OCI-LY3 (cell line): ENCODE data around the gene CALHM6.
"Not testable (repeated sequence)": the region's sequence is repeated elsewhere in the genome, so short reads cannot be mapped to it uniquely, and the experiment has no call there.

ENCODE experiments used
- H2AFZ ChIP-seq: fragments of 200-600, 300-600 bp; shearing (Covaris generic); 2 replicates; pipeline ENCODE4 v1.6.0; 2014; ENCODE audit warnings: antibody characterized with exemption, low read depth, low read length
- H3K27ac ChIP-seq: fragments of 200-600, 300-600 bp; sonication (generic); 2 replicates; pipeline ENCODE4 v1.5.1; 2014; ENCODE audit warnings: mild to moderate bottlenecking, low read length, moderate library complexity, mixed read lengths
- H3K27me3 ChIP-seq: fragments of 200-600, 300-600 bp; sonication (generic); 2 replicates; pipeline ENCODE4 v1.6.1; 2014; ENCODE audit warnings: low read depth, low read length, mixed read lengths
- H3K36me3 ChIP-seq: fragments of 200-600, 300-600 bp; sonication (generic); replicated peaks from 2 replicates; pipeline ENCODE3; 2014; ENCODE audit warnings: low read depth, low read length, mixed read lengths
- H3K4me1 ChIP-seq: fragments of 300-600, 200-600 bp; sonication (generic); 2 replicates; pipeline ENCODE4 v1.6.1; 2014; ENCODE audit warnings: low read length, mixed read lengths
- H3K4me2 ChIP-seq: fragments of 200-600, 300-600 bp; sonication (generic); 2 replicates; pipeline ENCODE4 v1.6.1; 2014; ENCODE audit warnings: low read length, mixed read lengths
- H3K4me3 ChIP-seq: fragments of 300-600, 200-600 bp; sonication (generic); 2 replicates; pipeline ENCODE4 v1.5.1; 2014; ENCODE audit warnings: antibody characterized with exemption, mild to moderate bottlenecking, low read length, moderate library complexity
- H3K79me2 ChIP-seq: fragments of 300-600, 200-600 bp; shearing (Covaris generic); 2 replicates; pipeline ENCODE4 v1.6.1; 2014; ENCODE audit warnings: mild to moderate bottlenecking, low read length, mixed read lengths
- H3K9ac ChIP-seq: fragments of 300-600, 200-600 bp; shearing (Covaris generic); 2 replicates; pipeline ENCODE4 v1.6.0; 2014; ENCODE audit warnings: mild to moderate bottlenecking, low read length, moderate library complexity
- H3K9me3 ChIP-seq: fragments of 200-600, 300-600 bp; shearing (Covaris generic); 2 replicates; pipeline ENCODE4 v1.6.1; 2014; ENCODE audit warnings: low read length, mixed read lengths; ENCODE audit not compliant: insufficient read depth
- H4K20me1 ChIP-seq: fragments of 200-600, 300-600 bp; sonication (generic); 2 replicates; pipeline ENCODE4 v1.6.1; 2016; ENCODE audit warnings: low read length, mixed read lengths; ENCODE audit not compliant: insufficient read depth
- EZH2phosphoT487 ChIP-seq: fragments of 200-600 bp; shearing (Covaris generic); IDR thresholded peaks from 2 replicates; pipeline ENCODE4 v1.6.1; 2018; ENCODE audit warnings: antibody characterized with exemption, mixed run types, low read depth
- TF ChIP-seq, protein P1 (sequence below): fragments of 200-600, 300-600 bp; sonication (generic); IDR thresholded peaks from 2 replicates; pipeline ENCODE4 v1.5.1; 2014; ENCODE audit warnings: antibody characterized with exemption, low read length, low read depth

Gene CALHM6

DNA sequence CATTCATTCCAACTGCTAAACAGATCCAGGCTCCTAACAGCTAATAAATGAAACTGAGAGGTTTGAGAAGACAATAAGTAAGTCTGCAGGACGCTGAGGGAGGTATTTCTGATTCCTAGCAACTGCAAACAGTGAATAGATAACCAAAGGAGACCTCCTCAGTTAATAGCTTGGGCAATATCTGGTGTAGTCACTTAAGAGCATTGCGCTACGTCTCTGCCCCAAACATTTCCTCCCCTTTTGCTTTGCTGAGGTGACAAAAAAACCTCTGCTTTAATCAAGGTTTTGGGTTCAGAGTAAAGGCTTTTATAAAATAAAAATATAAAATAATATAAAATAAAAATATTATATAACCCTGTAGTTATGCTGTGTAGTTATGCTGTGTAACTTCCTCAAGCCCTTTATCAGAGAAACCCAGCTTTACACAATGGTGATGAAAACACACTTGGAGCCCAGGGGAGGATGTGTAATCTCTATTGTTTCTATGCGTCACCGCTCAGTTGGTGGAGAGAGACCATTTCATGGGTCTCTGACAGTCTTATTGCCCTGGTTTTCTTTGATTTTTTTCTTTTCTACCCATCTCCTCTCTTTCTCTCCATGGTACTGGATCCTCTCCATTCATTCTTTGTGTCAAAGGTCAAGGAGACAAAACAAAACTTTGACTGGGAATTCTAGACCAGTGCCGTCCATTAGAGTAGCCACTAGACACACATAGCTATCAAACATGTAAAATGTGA, 31.3 kb downstream of the CALHM6 start:
- Histone ChIP-seq H3K27me3 (no peaks in the 10 kb centered on the region), H3K9ac (no peak overlapping the region), H3K4me1 (no peaks in the 10 kb centered on the region), H3K4me2 (no peak overlapping the region), H3K27ac (no peak overlapping the region), H4K20me1 (no peaks in the 10 kb centered on the region), H3K36me3 (no peaks in the 10 kb centered on the region), H3K79me2 (no peaks in the 10 kb centered on the region), H3K4me3 (no peak overlapping the region), H3K9me3 (no peaks in the 10 kb centered on the region), H2AFZ (no peak overlapping the region)
- TF ChIP-seq, protein P1, sequence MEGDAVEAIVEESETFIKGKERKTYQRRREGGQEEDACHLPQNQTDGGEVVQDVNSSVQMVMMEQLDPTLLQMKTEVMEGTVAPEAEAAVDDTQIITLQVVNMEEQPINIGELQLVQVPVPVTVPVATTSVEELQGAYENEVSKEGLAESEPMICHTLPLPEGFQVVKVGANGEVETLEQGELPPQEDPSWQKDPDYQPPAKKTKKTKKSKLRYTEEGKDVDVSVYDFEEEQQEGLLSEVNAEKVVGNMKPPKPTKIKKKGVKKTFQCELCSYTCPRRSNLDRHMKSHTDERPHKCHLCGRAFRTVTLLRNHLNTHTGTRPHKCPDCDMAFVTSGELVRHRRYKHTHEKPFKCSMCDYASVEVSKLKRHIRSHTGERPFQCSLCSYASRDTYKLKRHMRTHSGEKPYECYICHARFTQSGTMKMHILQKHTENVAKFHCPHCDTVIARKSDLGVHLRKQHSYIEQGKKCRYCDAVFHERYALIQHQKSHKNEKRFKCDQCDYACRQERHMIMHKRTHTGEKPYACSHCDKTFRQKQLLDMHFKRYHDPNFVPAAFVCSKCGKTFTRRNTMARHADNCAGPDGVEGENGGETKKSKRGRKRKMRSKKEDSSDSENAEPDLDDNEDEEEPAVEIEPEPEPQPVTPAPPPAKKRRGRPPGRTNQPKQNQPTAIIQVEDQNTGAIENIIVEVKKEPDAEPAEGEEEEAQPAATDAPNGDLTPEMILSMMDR: no peak

DNA sequence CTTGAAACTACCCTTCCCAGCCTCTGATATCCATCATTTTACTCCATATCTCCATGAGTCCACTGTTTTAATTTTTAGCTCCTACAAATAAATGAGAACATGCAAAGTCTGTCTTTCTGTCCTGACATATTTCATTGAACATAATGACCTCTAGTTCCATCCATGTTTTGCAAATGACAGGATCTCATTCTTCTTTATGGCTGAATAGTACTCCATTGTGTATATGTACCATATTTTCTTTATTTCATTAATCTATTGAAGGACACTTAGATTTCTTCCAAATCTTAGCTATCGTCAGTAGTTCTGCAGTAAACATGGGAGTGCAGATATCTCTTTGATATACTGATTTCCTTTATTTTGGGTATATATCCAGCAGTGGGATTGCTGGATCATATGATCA, 34.0 kb downstream of the CALHM6 start:
- not testable (repeated sequence) for H2AFZ ChIP-seq, H4K20me1 ChIP-seq, H3K4me1 ChIP-seq, H3K9ac ChIP-seq, H3K4me2 ChIP-seq, H3K27me3 ChIP-seq, H3K4me3 ChIP-seq, H3K36me3 ChIP-seq, H3K79me2 ChIP-seq, H3K27ac ChIP-seq, H3K9me3 ChIP-seq

DNA sequence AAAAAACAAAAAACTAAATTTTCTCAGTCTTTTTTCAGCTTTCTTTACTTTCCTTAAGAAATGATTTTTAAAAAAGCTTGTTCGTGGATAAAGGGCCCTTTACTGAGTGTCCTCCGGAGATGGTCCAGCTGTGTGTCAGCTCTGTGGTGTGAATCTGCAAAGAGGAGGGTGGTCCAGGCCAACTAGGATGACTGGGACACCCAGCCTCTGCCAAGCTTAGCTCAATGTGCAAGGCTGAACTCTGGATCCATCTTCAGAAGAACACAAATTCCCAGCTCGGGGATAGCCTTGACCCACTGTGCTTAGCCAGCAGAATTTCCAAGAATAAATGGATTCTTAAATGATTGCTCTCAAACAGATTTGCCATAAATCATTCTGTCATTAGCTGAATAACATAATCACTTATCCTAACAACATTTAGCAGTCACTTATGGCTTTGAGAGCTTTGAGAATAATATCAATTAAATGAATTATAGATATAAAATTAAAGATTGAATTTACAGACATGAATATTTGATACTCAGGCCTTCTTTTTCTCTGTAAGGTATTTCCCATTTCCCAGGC, 36.0 kb downstream of the CALHM6 start:
- Histone ChIP-seq H3K27me3 (no peaks in the 10 kb centered on the region), H3K36me3 (no peaks in the 10 kb centered on the region), H3K4me3 (no peak overlapping the region), H3K4me2 (no peak overlapping the region), H3K27ac (no peak overlapping the region), H3K79me2 (no peaks in the 10 kb centered on the region), H4K20me1 (no peaks in the 10 kb centered on the region), H3K9me3 (no peaks in the 10 kb centered on the region), H3K9ac (no peak overlapping the region), H3K4me1 (no peaks in the 10 kb centered on the region), H2AFZ (no peak overlapping the region)
- TF ChIP-seq, protein P1: no peak
- no peak for TF ChIP-seq EZH2phosphoT487

DNA sequence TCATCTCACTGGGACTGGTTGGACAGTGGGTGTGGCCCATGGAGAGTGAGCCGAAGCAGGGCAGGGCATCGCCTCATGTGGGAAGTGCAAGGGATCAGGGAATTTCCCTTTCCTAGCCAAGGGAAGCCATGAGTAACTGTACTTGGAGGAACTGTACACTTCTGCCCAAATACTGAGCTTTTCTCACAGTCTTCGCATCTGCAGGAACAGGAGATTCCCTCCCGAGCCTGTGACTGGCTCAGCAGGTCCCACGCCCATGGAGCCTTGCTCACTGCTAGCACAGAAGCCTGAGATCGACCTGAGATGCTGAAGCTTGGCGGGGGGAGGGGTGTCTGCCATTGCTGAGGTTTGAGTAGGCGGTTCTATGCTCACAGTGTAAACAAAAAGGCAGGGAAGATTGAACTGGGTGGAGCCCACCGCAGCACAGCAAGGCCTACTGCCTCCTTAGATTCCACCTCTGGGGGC, 39.8 kb downstream of the CALHM6 start:
- Histone ChIP-seq H4K20me1 (no peaks in the 10 kb centered on the region), H3K27me3 (no peaks in the 10 kb centered on the region), H3K36me3 (no peaks in the 10 kb centered on the region), H3K4me1 (no peaks in the 10 kb centered on the region), H3K9me3 (no peaks in the 10 kb centered on the region), H3K4me2 (no peak overlapping the region), H3K79me2 (no peaks in the 10 kb centered on the region), H3K4me3 (no peak overlapping the region), H3K9ac (no peak overlapping the region), H3K27ac (no peak overlapping the region), H2AFZ (no peak overlapping the region)
- no peak for TF ChIP-seq EZH2phosphoT487
- TF ChIP-seq, protein P1: no peak
